Body of pancreas (tissue), 4 donors: Measurements from ENCODE around the gene ZSCAN30. TPM values are rescaled to one million over a fixed set of nuclear protein-coding genes. Genes with fewer than 3 reads are reported as not detected.

ENCODE experiments used
- ATAC-seq: fragments of 150-250 bp; one replicate; pipeline ENCODE4 v1.9.1; 2016
- DNase-seq, 4 donors: peaks; one replicate each; pipeline ENCODE4 v3.0.0-alpha.2; 2019
- H3K27ac ChIP-seq, 4 donors: fragments of 200-600 bp; sonication (generic); 1 replicate in 3 of 4; 2 replicates in 1 of 4; pipeline versions ENCODE4 v1.5.1 to v1.6.1; 2016 to 2019; ENCODE audit warnings: mild to moderate bottlenecking in 1 of 4, mixed read lengths in 1 of 4, moderate library complexity in 1 of 4
- H3K27me3 ChIP-seq, 2 donors: fragments of 200-600 bp; sonication (generic); one replicate each; pipeline ENCODE4 v1.6.0; 2016; ENCODE audit warnings: mild to moderate bottlenecking in 1 of 2
- H3K36me3 ChIP-seq, 2 donors: fragments of 200-600 bp; sonication (generic); replicated peaks in 1 of 2; 2 replicates each; pipeline ENCODE4 v1.5.1; 2016; ENCODE audit warnings: low read depth in 2 of 2; ENCODE audit not compliant: insufficient read depth in 1 of 2
- H3K4me1 ChIP-seq: fragments of 200-600 bp; sonication (generic); one replicate; pipeline ENCODE4 v1.6.0; 2016
- H3K4me3 ChIP-seq, 2 donors: fragments of 200-600 bp; sonication (generic); 1 replicate in 1 of 2; 2 replicates in 1 of 2; pipeline ENCODE4 v1.5.1; 2016 to 2019
- H3K9me3 ChIP-seq, 3 donors: fragments of 200-600 bp; sonication (generic); 1 replicate in 2 of 3; 2 replicates in 1 of 3; pipeline ENCODE4 v1.5.1; 2016
- POLR2A ChIP-seq, 3 donors: fragments of 450-650 bp; IDR thresholded peaks; one replicate each; pipeline ENCODE4 v1.6.1; 2016; ENCODE audit warnings: antibody characterized with exemption in 3 of 3, mild to moderate bottlenecking in 2 of 3
- WGBS, 2 donors: methylation state at CpG; one replicate each; pipeline ENCODE4 v1.1.5; 2017; 5-methylcytosine and 5-hydroxymethylcytosine counted together
- intact Hi-C: fragments of 100-400 bp; cut with DNase I; formaldehyde crosslinking; loops from one replicate; pipeline ENCODE4 v1.15.1; 2023
- total RNA-seq, 2 donors: library from RNA; depleted of rRNA; stranded (reverse); fragments of >200 nt; gene quantifications; one replicate each; pipeline ENCODE4 v1.1.0, GENCODE V29; 2016
- TF ChIP-seq, protein P1 (sequence below), 7 experiments: fragments of 450-650 bp in 4 of 7; fragments of 200-600 bp in 3 of 7; sonication (generic) in 3 of 7; IDR thresholded peaks; one replicate each; pipeline ENCODE4 v1.5.1; 2016 to 2019; ENCODE audit warnings: antibody characterized with exemption in 7 of 7

Gene ZSCAN30
- total RNA-seq, result 10 to 100 TPM in 1 of 2 donors, 1 to 10 TPM in 1; 9.9 to 19.4 TPM

GRCh38 chr18:35290094-35290735 is at the start of gene ZSCAN30:
Gene ZSCAN30, minus strand, starts transcription at chr18:35290229. Its CDS starts 25,877 bp downstream, at chr18:35264352.
- ATAC-seq, result peak; percentile 100
- peak; percentile 95 to 96 (median 95) for DNase-seq
- Histone ChIP-seq H3K27ac (peak within 1 kb of the TSS; percentile 81 to 87 (median 82)), H3K9me3 (no peaks in the 10 kb centered on the region), H3K4me1 (peaks cover 25% of the 10 kb centered on the region), H3K27me3 (no peaks in the 10 kb centered on the region), H3K4me3 (peak within 1 kb of the TSS; percentile 61 to 84), H3K36me3 (no peaks in the 10 kb centered on the region)
- WGBS, 2 donors, result 1 to 2% methylated on average over 19 to 41 of the region's 41 CpGs
- intact Hi-C loops, result no loop called here
- TF ChIP-seq POLR2A (IDR thresholded peaks at IDR 0.05), result peak; percentile 58 to 91 (median 89)
- TF ChIP-seq, protein P1, sequence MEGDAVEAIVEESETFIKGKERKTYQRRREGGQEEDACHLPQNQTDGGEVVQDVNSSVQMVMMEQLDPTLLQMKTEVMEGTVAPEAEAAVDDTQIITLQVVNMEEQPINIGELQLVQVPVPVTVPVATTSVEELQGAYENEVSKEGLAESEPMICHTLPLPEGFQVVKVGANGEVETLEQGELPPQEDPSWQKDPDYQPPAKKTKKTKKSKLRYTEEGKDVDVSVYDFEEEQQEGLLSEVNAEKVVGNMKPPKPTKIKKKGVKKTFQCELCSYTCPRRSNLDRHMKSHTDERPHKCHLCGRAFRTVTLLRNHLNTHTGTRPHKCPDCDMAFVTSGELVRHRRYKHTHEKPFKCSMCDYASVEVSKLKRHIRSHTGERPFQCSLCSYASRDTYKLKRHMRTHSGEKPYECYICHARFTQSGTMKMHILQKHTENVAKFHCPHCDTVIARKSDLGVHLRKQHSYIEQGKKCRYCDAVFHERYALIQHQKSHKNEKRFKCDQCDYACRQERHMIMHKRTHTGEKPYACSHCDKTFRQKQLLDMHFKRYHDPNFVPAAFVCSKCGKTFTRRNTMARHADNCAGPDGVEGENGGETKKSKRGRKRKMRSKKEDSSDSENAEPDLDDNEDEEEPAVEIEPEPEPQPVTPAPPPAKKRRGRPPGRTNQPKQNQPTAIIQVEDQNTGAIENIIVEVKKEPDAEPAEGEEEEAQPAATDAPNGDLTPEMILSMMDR (IDR thresholded peaks at IDR 0.05), result no peak

DNA sequence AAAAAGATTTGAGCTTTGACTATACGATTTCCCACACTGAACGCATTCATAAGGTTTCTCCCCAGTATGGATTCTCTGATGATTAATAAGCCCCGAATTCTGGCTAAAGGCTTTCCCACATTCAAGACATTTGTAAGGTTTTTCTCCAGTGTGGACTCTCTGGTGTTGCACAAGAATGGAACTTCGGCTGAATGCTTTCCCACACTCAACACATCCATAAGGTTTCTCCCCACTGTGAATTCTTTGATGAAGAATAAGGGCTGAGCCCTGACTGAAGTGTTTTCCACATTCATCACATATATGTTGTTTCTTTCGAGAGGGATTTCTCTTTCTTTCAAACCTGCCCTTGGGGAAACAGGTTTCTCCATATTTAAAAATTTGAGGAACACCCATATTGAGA is 47.3 kb upstream of the ZSCAN30 start:
- DNase-seq (no peak), ATAC-seq (no peak)
- Histone ChIP-seq H3K9me3 (no peaks in the 10 kb centered on the region), H3K36me3 (peaks cover 10 to 29% of the 10 kb centered on the region in 2 donors), H3K4me1 (peaks cover 53% of the 10 kb centered on the region), H3K4me3 (no peak overlapping the region), H3K27me3 (no peaks in the 10 kb centered on the region), H3K27ac (no peak overlapping the region)
- 90 to 96% methylated on average over 5 of the region's 5 CpGs for WGBS, 2 donors
- TF ChIP-seq, protein P1 (IDR thresholded peaks at IDR 0.05), result no peak
- no peak for TF ChIP-seq POLR2A (IDR thresholded peaks at IDR 0.05)
- intact Hi-C loops, result loop anchor here (10.0 kb wide), 1 partner anchor 52 kb away; no protein-coding TSS in a partner anchor

DNA sequence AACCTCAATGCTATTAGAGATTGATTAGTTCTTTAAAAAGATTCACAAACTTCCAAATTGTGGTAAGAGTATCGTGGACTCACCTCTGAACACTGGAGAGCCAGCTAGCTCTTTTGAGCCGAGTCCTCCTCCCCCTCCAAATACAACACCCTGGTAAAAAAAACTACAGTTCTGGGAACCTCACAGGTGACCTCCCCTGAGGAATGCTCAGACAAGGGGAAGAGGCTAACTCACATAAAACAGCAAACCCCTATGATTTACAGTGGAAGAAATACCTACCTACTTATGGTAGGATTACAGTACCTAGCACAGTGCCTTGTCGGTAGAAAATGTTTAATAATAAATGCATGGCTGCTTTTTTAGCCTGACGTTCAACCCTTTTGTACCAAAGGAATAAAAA is 45.8 kb upstream of the ZSCAN30 start:
- no peaks in the 10 kb centered on the region for H3K9me3 ChIP-seq
- no peak overlapping the region for H3K27ac ChIP-seq
- WGBS, 2 donors, result 65% methylated on average over 4 of the region's 4 CpGs
- ATAC-seq (no peak), DNase-seq (no peak)
- H3K4me1 ChIP-seq, result peaks cover 41% of the 10 kb centered on the region
- peaks cover 10 to 29% of the 10 kb centered on the region in 2 donors for H3K36me3 ChIP-seq
- no peak for TF ChIP-seq POLR2A (IDR thresholded peaks at IDR 0.05)
- TF ChIP-seq, protein P1 (IDR thresholded peaks at IDR 0.05), result no peak
- H3K27me3 ChIP-seq, result no peaks in the 10 kb centered on the region
- intact Hi-C loops, result loop anchor here (10.0 kb wide), 1 partner anchor 51 kb away; no protein-coding TSS in a partner anchor
- no peak overlapping the region for H3K4me3 ChIP-seq

DNA sequence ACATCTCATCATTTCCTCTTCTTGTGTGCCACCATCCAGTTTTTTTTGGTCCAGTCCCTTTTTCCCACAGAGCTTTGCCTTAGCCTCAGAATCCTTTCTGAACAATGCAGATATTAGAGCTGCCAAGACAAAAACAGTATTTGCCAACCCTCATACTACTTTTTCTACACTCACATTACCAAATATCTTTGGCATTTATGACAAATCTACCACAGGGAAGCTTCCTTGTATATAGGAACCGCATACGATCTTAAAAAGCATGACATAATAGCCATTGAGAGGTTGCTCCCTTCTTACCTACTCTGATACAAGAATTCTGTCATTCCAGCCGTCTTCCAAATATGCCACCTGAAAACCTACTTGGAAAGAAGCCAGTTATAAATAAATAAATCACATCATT is 44.8 kb upstream of the ZSCAN30 start:
- DNase-seq, result no peak
- no peak overlapping the region for H3K4me3 ChIP-seq
- intact Hi-C loops, result loop anchor here (10.0 kb wide), 1 partner anchor 50 kb away; no protein-coding TSS in a partner anchor
- H3K9me3 ChIP-seq, result no peaks in the 10 kb centered on the region
- no peak overlapping the region for H3K27ac ChIP-seq
- H3K27me3 ChIP-seq, result no peaks in the 10 kb centered on the region
- peaks cover 31% of the 10 kb centered on the region for H3K4me1 ChIP-seq
- no peak for ATAC-seq
- WGBS, 2 donors, result 61 to 64% methylated on average over 3 of the region's 3 CpGs
- peaks cover 10 to 26% of the 10 kb centered on the region in 2 donors for H3K36me3 ChIP-seq
- no peak for TF ChIP-seq POLR2A (IDR thresholded peaks at IDR 0.05)
- TF ChIP-seq, protein P1 (IDR thresholded peaks at IDR 0.05), result no peak
